GM15510 (cell line): ENCODE data around the gene ILF3.

Source experiments
- POLR2A ChIP-seq: IDR thresholded peaks from 3 replicates; pipeline ENCODE4 v1.6.1; 2011; ENCODE audit warnings: borderline replicate concordance; ENCODE audit not compliant: insufficient read length; ENCODE audit errors: extremely low read depth

ILF3 gene

GRCh38 chr19:10634963-10635362, 19.2 kb upstream of the ILF3 start:
- no peak for TF ChIP-seq POLR2A

GRCh38 chr19:10636304-10636972, 17.7 kb upstream of the ILF3 start:
- TF ChIP-seq POLR2A = no peak

GRCh38 chr19:10637894-10638293, 16.3 kb upstream of the ILF3 start:
- no peak for TF ChIP-seq POLR2A

GRCh38 chr19:10639836-10640235, 14.3 kb upstream of the ILF3 start:
- no peak for TF ChIP-seq POLR2A

GRCh38 chr19:10640361-10640760, 13.8 kb upstream of the ILF3 start:
- no peak for TF ChIP-seq POLR2A

GRCh38 chr19:10641248-10641647, 12.9 kb upstream of the ILF3 start:
- TF ChIP-seq POLR2A = no peak

GRCh38 chr19:10642473-10643171, 11.5 kb upstream of the ILF3 start:
- no peak for TF ChIP-seq POLR2A

- no peak for TF ChIP-seq POLR2A
Measured at GRCh38 chr19:10643172-10643967, 10.8 kb upstream of the ILF3 start.

- no peak for TF ChIP-seq POLR2A
Measured at GRCh38 chr19:10643968-10644259, 10.2 kb upstream of the ILF3 start.

GRCh38 chr19:10644260-10645007, 9.7 kb upstream of the ILF3 start:
- TF ChIP-seq POLR2A = no peak

GRCh38 chr19:10646456-10647159, 7.5 kb upstream of the ILF3 start:
- TF ChIP-seq POLR2A = no peak

- TF ChIP-seq POLR2A = no peak
Measured at GRCh38 chr19:10648360-10648759, 5.8 kb upstream of the ILF3 start.

- no peak for TF ChIP-seq POLR2A
Measured at GRCh38 chr19:10651851-10652250, 2.3 kb upstream of the ILF3 start.

- TF ChIP-seq POLR2A = no peak
Measured at GRCh38 chr19:10653482-10653731, 739 bp upstream of the ILF3 start.
